DOHH2 (cell line): Measurements from ENCODE around the gene TMCC3.

Experiments
- EZH2phosphoT487 ChIP-seq: fragments of 200-600 bp; sonication (generic); IDR thresholded peaks from 2 replicates; pipeline ENCODE4 v1.6.1; 2017; ENCODE audit warnings: borderline replicate concordance, mild to moderate bottlenecking, antibody characterized with exemption, low read length, moderate library complexity, mixed read lengths
- TF ChIP-seq, protein P1 (sequence below): fragments of 200-600 bp; sonication (generic); IDR thresholded peaks from one replicate; pipeline ENCODE4 v1.5.1; 2014; ENCODE audit warnings: antibody characterized with exemption, mild to moderate bottlenecking, low read depth, low read length; ENCODE audit not compliant: poor library complexity, severe bottlenecking

DNA sequence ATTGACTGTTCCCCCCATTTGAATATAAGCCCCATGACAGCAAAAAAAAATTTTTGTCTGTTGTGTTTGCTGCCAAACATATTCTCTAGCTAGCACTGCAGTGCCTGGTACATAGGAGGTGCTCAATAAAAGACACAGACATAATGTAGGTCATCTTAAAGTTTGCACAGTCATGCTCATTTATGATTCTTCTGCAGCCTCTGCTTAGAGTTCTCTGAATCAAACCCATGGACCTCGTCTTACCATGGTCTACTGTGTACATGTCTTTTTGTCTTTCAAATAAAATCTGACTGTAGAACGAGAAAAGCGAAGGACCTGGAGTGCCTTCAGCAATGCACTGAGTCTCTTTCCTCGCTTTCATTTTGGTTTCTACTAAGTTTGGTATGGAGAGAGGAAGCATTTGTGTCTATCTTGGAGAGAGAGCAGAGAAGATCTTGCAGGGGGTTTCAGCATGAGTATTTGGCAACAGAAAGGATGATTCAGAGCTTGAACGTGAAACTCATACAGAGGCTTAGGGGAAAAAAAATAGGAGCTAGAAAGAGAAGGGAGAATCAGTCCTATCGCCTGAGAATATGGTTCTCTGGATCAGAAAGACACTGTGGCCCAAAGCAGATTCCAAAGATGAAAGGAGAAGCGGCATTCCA, 38.8 kb upstream of the TMCC3 start:
- TF ChIP-seq, protein P1, sequence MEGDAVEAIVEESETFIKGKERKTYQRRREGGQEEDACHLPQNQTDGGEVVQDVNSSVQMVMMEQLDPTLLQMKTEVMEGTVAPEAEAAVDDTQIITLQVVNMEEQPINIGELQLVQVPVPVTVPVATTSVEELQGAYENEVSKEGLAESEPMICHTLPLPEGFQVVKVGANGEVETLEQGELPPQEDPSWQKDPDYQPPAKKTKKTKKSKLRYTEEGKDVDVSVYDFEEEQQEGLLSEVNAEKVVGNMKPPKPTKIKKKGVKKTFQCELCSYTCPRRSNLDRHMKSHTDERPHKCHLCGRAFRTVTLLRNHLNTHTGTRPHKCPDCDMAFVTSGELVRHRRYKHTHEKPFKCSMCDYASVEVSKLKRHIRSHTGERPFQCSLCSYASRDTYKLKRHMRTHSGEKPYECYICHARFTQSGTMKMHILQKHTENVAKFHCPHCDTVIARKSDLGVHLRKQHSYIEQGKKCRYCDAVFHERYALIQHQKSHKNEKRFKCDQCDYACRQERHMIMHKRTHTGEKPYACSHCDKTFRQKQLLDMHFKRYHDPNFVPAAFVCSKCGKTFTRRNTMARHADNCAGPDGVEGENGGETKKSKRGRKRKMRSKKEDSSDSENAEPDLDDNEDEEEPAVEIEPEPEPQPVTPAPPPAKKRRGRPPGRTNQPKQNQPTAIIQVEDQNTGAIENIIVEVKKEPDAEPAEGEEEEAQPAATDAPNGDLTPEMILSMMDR = no peak
- TF ChIP-seq EZH2phosphoT487 = no peak
